Measurements from ENCODE around the gene IL24.

GRCh38 chr1:206900149-206900548 is 2.9 kb downstream of the IL24 start:
- TF ChIP-seq CTCF (conservative IDR thresholded peaks at IDR 0.05 in 1 of 2, IDR thresholded peaks at IDR 0.05 in 1 of 2; ENCODE audit: low read depth in 1 of 2, low read length in 2 of 2) (no peak), EZH2 (IDR thresholded peaks at IDR 0.05; ENCODE audit: low read length, missing control alignments) (no peak)
